Measurements from ENCODE around the gene PIPOX.

PIPOX gene

DNA sequence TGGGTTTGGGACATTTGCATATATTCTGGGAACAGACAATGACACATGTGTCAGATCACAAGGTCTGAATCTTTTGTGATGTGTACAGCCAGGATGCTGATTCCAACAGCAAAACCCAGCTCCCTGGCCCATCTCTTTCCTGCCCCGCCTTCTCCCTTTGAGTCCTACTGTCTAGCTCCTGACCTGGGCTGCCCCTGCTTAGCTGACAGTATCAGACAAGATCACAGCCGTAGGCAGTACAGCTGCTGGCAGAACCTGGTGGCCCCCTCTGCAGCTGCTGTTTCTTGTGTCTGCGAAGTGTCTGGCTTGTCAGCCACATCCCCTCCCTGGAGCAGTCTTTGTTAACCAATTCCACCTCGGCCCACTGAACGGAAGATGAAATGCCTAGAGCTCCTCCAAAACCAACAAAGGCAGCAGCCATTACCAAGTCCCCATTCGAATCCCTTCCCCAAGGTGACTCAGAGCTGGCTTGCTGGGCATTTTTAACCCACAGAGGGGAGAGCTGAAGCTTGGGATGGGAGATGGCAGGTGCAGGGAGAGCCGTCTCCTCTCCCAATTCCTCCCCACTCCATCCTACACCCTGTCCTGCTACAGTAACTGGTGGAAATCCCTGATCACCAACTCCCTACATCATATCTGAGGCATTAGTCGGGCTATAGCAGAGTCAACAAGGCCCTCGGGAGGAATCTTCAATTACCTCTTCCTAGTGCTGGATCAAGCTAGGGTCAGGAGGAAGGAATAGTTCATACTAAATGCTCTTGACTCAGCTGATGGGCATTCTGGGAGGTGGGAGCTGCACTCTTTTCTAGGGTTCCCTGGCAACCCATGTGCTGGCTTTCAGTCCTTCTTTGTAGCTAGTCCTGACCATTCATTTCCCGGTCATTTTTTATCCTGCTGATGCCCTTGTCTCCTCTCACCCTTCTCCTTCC lies 5.8 kb downstream of the PIPOX start:
- peaks cover 16% of the 10 kb centered on the region for H3K27me3 ChIP-seq (ENCODE audit: insufficient read depth, low read length)
- H3K36me3 ChIP-seq (ENCODE audit: insufficient read depth, low read length): no peaks in the 10 kb centered on the region
- no peak overlapping the region for H3K27ac ChIP-seq (ENCODE audit: low read depth, low read length)
- no peak overlapping the region for H3K4me3 ChIP-seq (ENCODE audit: low read depth, low read length)
- H3K4me1 ChIP-seq (ENCODE audit: control insufficient read depth, insufficient read depth, low read length, unreplicated experiment): no peaks in the 10 kb centered on the region
- no peaks in the 10 kb centered on the region for H3K79me2 ChIP-seq (ENCODE audit: control insufficient read depth, insufficient read depth, low read length, unreplicated experiment)
- H2AFZ ChIP-seq (ENCODE audit: low read length, unreplicated experiment): no peak overlapping the region

GRCh38 chr17:29049541-29050145 lies 6.7 kb downstream of the PIPOX start:
- H3K27me3 ChIP-seq (ENCODE audit: insufficient read depth, low read length): peaks cover 20% of the 10 kb centered on the region
- no peaks in the 10 kb centered on the region for H3K36me3 ChIP-seq (ENCODE audit: insufficient read depth, low read length)
- no peak overlapping the region for H3K4me3 ChIP-seq (ENCODE audit: low read depth, low read length)
- no peaks in the 10 kb centered on the region for H3K79me2 ChIP-seq (ENCODE audit: control insufficient read depth, insufficient read depth, low read length, unreplicated experiment)
- no peak overlapping the region for H2AFZ ChIP-seq (ENCODE audit: low read length, unreplicated experiment)
- no peak overlapping the region for H3K27ac ChIP-seq (ENCODE audit: low read depth, low read length)
- H3K4me1 ChIP-seq (ENCODE audit: control insufficient read depth, insufficient read depth, low read length, unreplicated experiment): no peaks in the 10 kb centered on the region

DNA sequence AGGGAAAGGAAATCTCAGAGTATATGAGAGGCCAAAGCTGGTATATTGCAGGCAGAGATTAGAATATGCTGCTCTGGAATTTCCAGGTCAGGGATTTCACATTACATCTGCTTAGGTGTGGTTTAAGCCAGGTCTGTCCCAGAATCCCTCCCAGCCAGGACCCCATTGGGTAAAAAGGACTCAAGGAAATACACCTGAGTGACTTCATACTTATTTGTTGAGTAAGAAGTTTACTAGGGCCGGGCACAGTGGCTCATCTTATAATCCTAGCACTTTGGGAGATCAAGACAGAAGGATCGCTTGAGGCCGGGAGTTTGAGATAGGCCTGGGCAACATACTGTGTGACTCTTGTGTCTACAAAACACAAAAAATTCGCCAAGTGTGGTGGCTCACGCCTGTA lies 7.2 kb downstream of the PIPOX start:
- H3K27me3 ChIP-seq (ENCODE audit: insufficient read depth, low read length): peaks cover 23% of the 10 kb centered on the region
- H3K27ac ChIP-seq (ENCODE audit: low read depth, low read length): no peak overlapping the region
- H3K4me3 ChIP-seq (ENCODE audit: low read depth, low read length): no peak overlapping the region
- no peak overlapping the region for H2AFZ ChIP-seq (ENCODE audit: low read length, unreplicated experiment)
- no peaks in the 10 kb centered on the region for H3K36me3 ChIP-seq (ENCODE audit: insufficient read depth, low read length)
- H3K79me2 ChIP-seq (ENCODE audit: control insufficient read depth, insufficient read depth, low read length, unreplicated experiment): no peaks in the 10 kb centered on the region
- no peaks in the 10 kb centered on the region for H3K4me1 ChIP-seq (ENCODE audit: control insufficient read depth, insufficient read depth, low read length, unreplicated experiment)

GRCh38 chr17:29051194-29051593 lies 8.3 kb downstream of the PIPOX start:
- Histone ChIP-seq H2AFZ (ENCODE audit: low read length, unreplicated experiment) (no peak overlapping the region), H3K4me3 (ENCODE audit: low read depth, low read length) (no peak overlapping the region), H3K79me2 (ENCODE audit: control insufficient read depth, insufficient read depth, low read length, unreplicated experiment) (no peaks in the 10 kb centered on the region), H3K36me3 (ENCODE audit: insufficient read depth, low read length) (no peaks in the 10 kb centered on the region), H3K4me1 (ENCODE audit: control insufficient read depth, insufficient read depth, low read length, unreplicated experiment) (no peaks in the 10 kb centered on the region), H3K27me3 (ENCODE audit: insufficient read depth, low read length) (peaks cover 30% of the 10 kb centered on the region), H3K27ac (ENCODE audit: low read depth, low read length) (no peak overlapping the region)

GRCh38 chr17:29051731-29052130 lies 8.8 kb downstream of the PIPOX start:
- Histone ChIP-seq H2AFZ (ENCODE audit: low read length, unreplicated experiment) (no peak overlapping the region), H3K27me3 (ENCODE audit: insufficient read depth, low read length) (peaks cover 25% of the 10 kb centered on the region), H3K4me1 (ENCODE audit: control insufficient read depth, insufficient read depth, low read length, unreplicated experiment) (no peaks in the 10 kb centered on the region), H3K4me3 (ENCODE audit: low read depth, low read length) (no peak overlapping the region), H3K79me2 (ENCODE audit: control insufficient read depth, insufficient read depth, low read length, unreplicated experiment) (no peaks in the 10 kb centered on the region), H3K36me3 (ENCODE audit: insufficient read depth, low read length) (no peaks in the 10 kb centered on the region), H3K27ac (ENCODE audit: low read depth, low read length) (no peak overlapping the region)

GRCh38 chr17:29054835-29055234 lies 11.9 kb downstream of the PIPOX start:
- H3K4me3 ChIP-seq (ENCODE audit: low read depth, low read length): no peak overlapping the region
- H3K27ac ChIP-seq (ENCODE audit: low read depth, low read length): no peak overlapping the region
- no peaks in the 10 kb centered on the region for H3K4me1 ChIP-seq (ENCODE audit: control insufficient read depth, insufficient read depth, low read length, unreplicated experiment)
- H3K36me3 ChIP-seq (ENCODE audit: insufficient read depth, low read length): no peaks in the 10 kb centered on the region
- H3K27me3 ChIP-seq (ENCODE audit: insufficient read depth, low read length): peaks cover 18% of the 10 kb centered on the region
- no peak overlapping the region for H2AFZ ChIP-seq (ENCODE audit: low read length, unreplicated experiment)
- H3K79me2 ChIP-seq (ENCODE audit: control insufficient read depth, insufficient read depth, low read length, unreplicated experiment): no peaks in the 10 kb centered on the region

DNA sequence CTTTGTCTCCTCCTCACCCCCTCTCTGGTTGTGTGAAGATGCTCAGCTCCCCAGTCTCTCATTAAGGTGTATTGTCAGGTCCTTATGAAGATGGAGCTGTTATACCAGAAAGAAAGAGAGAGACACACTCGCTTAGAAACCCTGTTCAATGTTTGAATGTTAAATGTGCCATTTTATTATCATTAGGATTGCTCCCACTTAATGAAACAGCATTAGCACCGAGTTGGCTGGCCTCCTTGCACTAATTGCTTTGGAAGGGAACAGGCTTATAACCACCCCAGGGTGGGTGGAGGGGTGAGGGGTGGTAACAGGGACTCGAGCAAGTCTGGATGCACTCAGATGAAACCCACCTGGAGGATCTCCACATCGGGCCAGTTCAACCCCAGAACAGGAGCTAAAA lies 14.4 kb downstream of the PIPOX start:
- Histone ChIP-seq H2AFZ (ENCODE audit: low read length, unreplicated experiment) (no peak overlapping the region), H3K4me1 (ENCODE audit: control insufficient read depth, insufficient read depth, low read length, unreplicated experiment) (no peaks in the 10 kb centered on the region), H3K4me3 (ENCODE audit: low read depth, low read length) (no peak overlapping the region), H3K36me3 (ENCODE audit: insufficient read depth, low read length) (no peaks in the 10 kb centered on the region), H3K27me3 (ENCODE audit: insufficient read depth, low read length) (peaks cover 17% of the 10 kb centered on the region), H3K27ac (ENCODE audit: low read depth, low read length) (no peak overlapping the region), H3K79me2 (ENCODE audit: control insufficient read depth, insufficient read depth, low read length, unreplicated experiment) (no peaks in the 10 kb centered on the region)

DNA sequence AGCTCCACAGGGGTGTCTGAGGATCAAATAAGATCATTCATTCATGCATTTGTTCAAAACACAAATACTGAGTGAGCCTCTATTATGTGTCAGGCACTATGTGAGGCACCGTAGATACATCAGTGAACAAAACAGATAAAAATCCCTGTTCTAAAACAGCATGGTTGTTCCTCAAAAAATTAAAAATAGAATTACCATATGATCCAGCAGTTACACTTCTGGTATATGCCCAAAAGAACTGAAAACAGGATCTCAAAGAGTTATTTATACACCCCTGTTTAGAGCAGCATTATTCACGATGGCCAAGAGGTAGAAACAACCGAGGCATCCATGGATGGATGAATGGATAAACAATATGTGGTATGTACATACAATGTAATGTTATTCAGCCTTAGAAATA lies 15.4 kb downstream of the PIPOX start:
- Histone ChIP-seq H3K27me3 (ENCODE audit: insufficient read depth, low read length) (peaks cover 17% of the 10 kb centered on the region), H3K4me1 (ENCODE audit: control insufficient read depth, insufficient read depth, low read length, unreplicated experiment) (no peaks in the 10 kb centered on the region), H2AFZ (ENCODE audit: low read length, unreplicated experiment) (no peak overlapping the region), H3K79me2 (ENCODE audit: control insufficient read depth, insufficient read depth, low read length, unreplicated experiment) (no peaks in the 10 kb centered on the region), H3K4me3 (ENCODE audit: low read depth, low read length) (no peak overlapping the region), H3K27ac (ENCODE audit: low read depth, low read length) (no peak overlapping the region), H3K36me3 (ENCODE audit: insufficient read depth, low read length) (no peaks in the 10 kb centered on the region)

- Histone ChIP-seq H3K27me3 (ENCODE audit: insufficient read depth, low read length) (peaks cover 17% of the 10 kb centered on the region), H3K79me2 (ENCODE audit: control insufficient read depth, insufficient read depth, low read length, unreplicated experiment) (no peaks in the 10 kb centered on the region), H3K4me3 (ENCODE audit: low read depth, low read length) (no peak overlapping the region), H3K36me3 (ENCODE audit: insufficient read depth, low read length) (no peaks in the 10 kb centered on the region), H2AFZ (ENCODE audit: low read length, unreplicated experiment) (no peak overlapping the region), H3K4me1 (ENCODE audit: control insufficient read depth, insufficient read depth, low read length, unreplicated experiment) (no peaks in the 10 kb centered on the region), H3K27ac (ENCODE audit: low read depth, low read length) (no peak overlapping the region)
Observed at GRCh38 chr17:29059281-29059680, 16.3 kb downstream of the PIPOX start.

- H2AFZ ChIP-seq (ENCODE audit: low read length, unreplicated experiment): no peak overlapping the region
- H3K79me2 ChIP-seq (ENCODE audit: control insufficient read depth, insufficient read depth, low read length, unreplicated experiment): no peaks in the 10 kb centered on the region
- H3K27ac ChIP-seq (ENCODE audit: low read depth, low read length): no peak overlapping the region
- H3K4me1 ChIP-seq (ENCODE audit: control insufficient read depth, insufficient read depth, low read length, unreplicated experiment): no peaks in the 10 kb centered on the region
- H3K27me3 ChIP-seq (ENCODE audit: insufficient read depth, low read length): peaks cover 7% of the 10 kb centered on the region
- H3K36me3 ChIP-seq (ENCODE audit: insufficient read depth, low read length): no peaks in the 10 kb centered on the region
- no peak overlapping the region for H3K4me3 ChIP-seq (ENCODE audit: low read depth, low read length)
Observed at GRCh38 chr17:29060475-29060874, 17.5 kb downstream of the PIPOX start.

GRCh38 chr17:29061036-29061435 lies 18.1 kb downstream of the PIPOX start:
- Histone ChIP-seq H2AFZ (ENCODE audit: low read length, unreplicated experiment) (no peak overlapping the region), H3K27me3 (ENCODE audit: insufficient read depth, low read length) (peaks cover 1% of the 10 kb centered on the region; the same call in 1 of the 2 replicates), H3K27ac (ENCODE audit: low read depth, low read length) (no peak overlapping the region), H3K4me3 (ENCODE audit: low read depth, low read length) (no peak overlapping the region), H3K79me2 (ENCODE audit: control insufficient read depth, insufficient read depth, low read length, unreplicated experiment) (no peaks in the 10 kb centered on the region), H3K36me3 (ENCODE audit: insufficient read depth, low read length) (no peaks in the 10 kb centered on the region), H3K4me1 (ENCODE audit: control insufficient read depth, insufficient read depth, low read length, unreplicated experiment) (no peaks in the 10 kb centered on the region)

All from ACC112 (cell line).